ENCODE data around the gene NIT1. TPM values are rescaled to one million over a fixed set of nuclear protein-coding genes. Genes with fewer than 3 reads are reported as not detected.
"Not testable (repeated sequence)": the region's sequence is repeated elsewhere in the genome, so short reads cannot be mapped to it uniquely, and the experiment has no call there.

NIT1 gene
- total RNA-seq, 1 experiment from 2014 or later = 52.9 TPM

- DNase-seq = peak; percentile 65
- no peaks in the 10 kb centered on the region for H3K9me3 Mint-ChIP-seq (ENCODE audit: low read depth, unreplicated experiment)
- H3K4me3 Mint-ChIP-seq (ENCODE audit: low read depth, unreplicated experiment) = peak overlapping the region; percentile 40
- BruUV-seq (replicated peaks) = no TSS peak
- TF ChIP-seq, protein P1, sequence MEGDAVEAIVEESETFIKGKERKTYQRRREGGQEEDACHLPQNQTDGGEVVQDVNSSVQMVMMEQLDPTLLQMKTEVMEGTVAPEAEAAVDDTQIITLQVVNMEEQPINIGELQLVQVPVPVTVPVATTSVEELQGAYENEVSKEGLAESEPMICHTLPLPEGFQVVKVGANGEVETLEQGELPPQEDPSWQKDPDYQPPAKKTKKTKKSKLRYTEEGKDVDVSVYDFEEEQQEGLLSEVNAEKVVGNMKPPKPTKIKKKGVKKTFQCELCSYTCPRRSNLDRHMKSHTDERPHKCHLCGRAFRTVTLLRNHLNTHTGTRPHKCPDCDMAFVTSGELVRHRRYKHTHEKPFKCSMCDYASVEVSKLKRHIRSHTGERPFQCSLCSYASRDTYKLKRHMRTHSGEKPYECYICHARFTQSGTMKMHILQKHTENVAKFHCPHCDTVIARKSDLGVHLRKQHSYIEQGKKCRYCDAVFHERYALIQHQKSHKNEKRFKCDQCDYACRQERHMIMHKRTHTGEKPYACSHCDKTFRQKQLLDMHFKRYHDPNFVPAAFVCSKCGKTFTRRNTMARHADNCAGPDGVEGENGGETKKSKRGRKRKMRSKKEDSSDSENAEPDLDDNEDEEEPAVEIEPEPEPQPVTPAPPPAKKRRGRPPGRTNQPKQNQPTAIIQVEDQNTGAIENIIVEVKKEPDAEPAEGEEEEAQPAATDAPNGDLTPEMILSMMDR (IDR thresholded peaks at IDR 0.05; ENCODE audit: unreplicated experiment) = no peak
- CTCF ChIA-PET = no interaction called here
- peaks cover 65% of the 10 kb centered on the region for H3K36me3 Mint-ChIP-seq (ENCODE audit: insufficient read depth, unreplicated experiment)
- no peaks in the 10 kb centered on the region for H3K27me3 Mint-ChIP-seq (ENCODE audit: unreplicated experiment)
- peak overlapping the region; percentile 94 for H3K27ac Mint-ChIP-seq (ENCODE audit: unreplicated experiment)
- H3K4me1 Mint-ChIP-seq (ENCODE audit: low read depth, unreplicated experiment) = peaks cover 62% of the 10 kb centered on the region
- intact Hi-C loops (cut with micrococcal nuclease; ENCODE audit: unreplicated experiment) = no loop called here
Measured at GRCh38 chr1:161115132-161115711, 2.7 kb upstream of the NIT1 start.

DNA sequence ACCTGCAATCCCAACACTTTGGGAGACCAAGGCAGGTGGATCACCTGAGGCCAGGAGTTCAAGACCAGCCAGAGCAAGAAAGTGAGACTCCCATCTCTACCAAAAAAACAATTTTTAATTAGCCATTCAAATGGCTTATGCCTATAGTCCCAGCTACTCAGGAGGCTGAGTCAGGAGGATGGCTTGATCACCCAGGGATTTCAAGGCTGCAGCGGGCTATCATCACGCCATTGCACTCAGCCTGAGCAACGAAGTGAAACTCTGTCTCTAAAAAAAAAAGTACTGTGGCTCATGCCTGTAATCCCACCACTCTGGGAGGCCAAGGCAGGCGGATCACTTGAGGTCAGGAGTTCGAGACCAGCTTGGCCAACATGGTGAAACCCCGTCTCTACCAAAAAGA is 1.9 kb upstream of the NIT1 start:
- peaks cover 62% of the 10 kb centered on the region for H3K4me1 Mint-ChIP-seq (ENCODE audit: low read depth, unreplicated experiment)
- H3K27me3 Mint-ChIP-seq (ENCODE audit: unreplicated experiment); CTCF ChIA-PET; DNase-seq; H3K9me3 Mint-ChIP-seq (ENCODE audit: low read depth, unreplicated experiment); intact Hi-C loops (cut with micrococcal nuclease; ENCODE audit: unreplicated experiment); BruUV-seq (replicated peaks): not testable (repeated sequence)
- peak overlapping the region; percentile 94 for H3K27ac Mint-ChIP-seq (ENCODE audit: unreplicated experiment)
- H3K36me3 Mint-ChIP-seq (ENCODE audit: insufficient read depth, unreplicated experiment) = peaks cover 72% of the 10 kb centered on the region
- H3K4me3 Mint-ChIP-seq (ENCODE audit: low read depth, unreplicated experiment) = peak overlapping the region; percentile 99

- H3K27ac Mint-ChIP-seq (ENCODE audit: unreplicated experiment) = peak overlapping the region; percentile 95
- H3K9me3 Mint-ChIP-seq (ENCODE audit: low read depth, unreplicated experiment) = no peaks in the 10 kb centered on the region
- intact Hi-C loops (cut with micrococcal nuclease; ENCODE audit: unreplicated experiment) = loop anchor here (2.0 kb wide), 1 partner anchor 14 kb away; the partner anchor contains the start of gene DEDD
- CTCF ChIA-PET = no interaction called here
- BruUV-seq (replicated peaks) = no TSS peak
- peaks cover 93% of the 10 kb centered on the region for H3K36me3 Mint-ChIP-seq (ENCODE audit: insufficient read depth, unreplicated experiment)
- DNase-seq = peak; percentile 36
- H3K4me3 Mint-ChIP-seq (ENCODE audit: low read depth, unreplicated experiment) = peak overlapping the region; percentile 99
- H3K4me1 Mint-ChIP-seq (ENCODE audit: low read depth, unreplicated experiment) = peaks cover 38% of the 10 kb centered on the region
- TF ChIP-seq, protein P1 (IDR thresholded peaks at IDR 0.05; ENCODE audit: unreplicated experiment) = peak; percentile 59
- H3K27me3 Mint-ChIP-seq (ENCODE audit: unreplicated experiment) = no peaks in the 10 kb centered on the region
Measured at GRCh38 chr1:161119092-161119903, 1.4 kb downstream of the NIT1 start.

GRCh38 chr1:161121042-161121650 is 3.2 kb downstream of the NIT1 start:
- no peaks in the 10 kb centered on the region for H3K9me3 Mint-ChIP-seq (ENCODE audit: low read depth, unreplicated experiment)
- DNase-seq = no peak
- CTCF ChIA-PET = interaction anchor here (0.6 to 0.8 kb wide), 4 partner anchors 23 to 898 kb away, joined by 4 to 9 read pairs (median 5); partner anchors contain the start of gene TOMM40L
- peaks cover 23% of the 10 kb centered on the region for H3K4me1 Mint-ChIP-seq (ENCODE audit: low read depth, unreplicated experiment)
- no TSS peak for BruUV-seq (replicated peaks)
- no peak overlapping the region for H3K27ac Mint-ChIP-seq (ENCODE audit: unreplicated experiment)
- H3K36me3 Mint-ChIP-seq (ENCODE audit: insufficient read depth, unreplicated experiment) = peaks cover 90% of the 10 kb centered on the region
- intact Hi-C loops (cut with micrococcal nuclease; ENCODE audit: unreplicated experiment) = no loop called here
- H3K27me3 Mint-ChIP-seq (ENCODE audit: unreplicated experiment) = no peaks in the 10 kb centered on the region
- H3K4me3 Mint-ChIP-seq (ENCODE audit: low read depth, unreplicated experiment) = no peak overlapping the region
- TF ChIP-seq, protein P1 (IDR thresholded peaks at IDR 0.05; ENCODE audit: unreplicated experiment) = no peak

Measured in Calu3 (cell line).